Heart left ventricle (tissue), 16 donors: Measurements from ENCODE around the gene PERM1. TPM values are rescaled to one million over a fixed set of nuclear protein-coding genes. Genes with fewer than 3 reads are reported as not detected.

Experiments
- ATAC-seq, 4 donors: fragments of 200-7000 bp; cut with Tn5 transposase; one replicate each; pipeline ENCODE4 v1.9.1; 2020 to 2022; ENCODE audit warnings: moderate library complexity in 4 of 4, mild to moderate bottlenecking in 3 of 4, moderate number of reproducible peaks in 1 of 4
- DNase-seq, 5 donors: peaks; one replicate each; pipeline ENCODE4 v3.0.0-alpha.2; 2020
- H3K27ac ChIP-seq, 12 donors: fragments of 200-600 bp; sonication (generic) in 4 of 12; one replicate each; pipeline versions ENCODE4 v1.5.0 to v1.8.0; 2016 to 2022; ENCODE audit warnings: mild to moderate bottlenecking in 2 of 12
- H3K27me3 ChIP-seq, 9 donors: fragments of 200-600 bp; sonication (generic) in 2 of 9; one replicate each; pipeline versions ENCODE4 v1.5.1 to v1.8.0; 2016 to 2022; ENCODE audit warnings: mild to moderate bottlenecking in 3 of 9
- H3K36me3 ChIP-seq, 9 donors: fragments of 200-600 bp; sonication (generic) in 2 of 9; one replicate each; pipeline versions ENCODE4 v1.5.0 to v1.8.0; 2018 to 2022; ENCODE audit warnings: mild to moderate bottlenecking in 2 of 9
- H3K4me1 ChIP-seq, 12 donors: fragments of 200-600 bp; sonication (generic) in 4 of 12; one replicate each; pipeline versions ENCODE4 v1.5.0 to v1.8.0; 2016 to 2022; ENCODE audit warnings: mild to moderate bottlenecking in 3 of 12
- H3K4me3 ChIP-seq, 12 donors: fragments of 200-600 bp; sonication (generic) in 4 of 12; one replicate each; pipeline versions ENCODE4 v1.5.0 to v1.8.0; 2017 to 2022; ENCODE audit warnings: mild to moderate bottlenecking in 9 of 12, moderate library complexity in 4 of 12
- H3K9me3 ChIP-seq, 12 donors: fragments of 200-600 bp; sonication (generic) in 4 of 12; one replicate each; pipeline versions ENCODE4 v1.5.0 to v1.8.0; 2016 to 2022; ENCODE audit warnings: mild to moderate bottlenecking in 1 of 12
- POLR2A ChIP-seq, 2 donors: fragments of 450-650 bp; IDR thresholded peaks; one replicate each; pipeline ENCODE4 v1.6.1; 2017; ENCODE audit warnings: antibody characterized with exemption in 2 of 2, mild to moderate bottlenecking in 2 of 2, moderate library complexity in 2 of 2
- WGBS, 4 donors: extraction: QIAGEN DNeasy Blood & Tissue Kit in 2 of 4; methylation state at CpG; one replicate each; pipeline versions ENCODE4 v1.1.5 to v1.1.7; 2013 to 2018; 5-methylcytosine and 5-hydroxymethylcytosine counted together
- intact Hi-C, 10 donors: fragments of 100-400 bp; cut with DNase I; formaldehyde crosslinking; loops; one replicate each; pipeline versions ENCODE4 v1.11.1 to v1.14.2; 2022
- polyA plus RNA-seq, 2 donors: library from polyadenylated mRNA; stranded (reverse); fragments of 200-250 nt; gene quantifications; one replicate each; pipeline ENCODE4 v1.2.3, GENCODE V29; 2013
- total RNA-seq, 9 donors: library from RNA; depleted of rRNA in 2 of 9; stranded (reverse); fragments of >200 nt in 2 of 9; fragmentation: NEBNext Ultra II Directional in 3 of 9; extraction: Animal tissue kit (Norgen Biotek cat#: 25700) in 3 of 9; gene quantifications; one replicate each; pipeline versions ENCODE4 v1.1.0 to v1.2.4, GENCODE V29; 2016 to 2023
- TF ChIP-seq, protein P1 (sequence below), 12 donors: fragments of 200-600 bp; sonication (generic) in 4 of 12; IDR thresholded peaks; one replicate each; pipeline versions ENCODE4 v1.5.0 to v1.8.0; 2018 to 2022; ENCODE audit warnings: antibody characterized with exemption in 12 of 12, mild to moderate bottlenecking in 5 of 12
- donor health status: ischemic (EF 13 %, LVEDD 7.1; RV severe dilation, severe dysfunction).
- donor health status: healthy with polysubstance abuse.
- donor health status: DM: no; HTN: yes; CAD: no.
- donor health status: DM: no; HTN: no; CAD: no.
- donor health status: ischemic (EF 25% LVEDD 6.9; RV normal size, moderate dysfunction).
- donor health status: ischemic (EF 25% LVEDD 5.7; RV mildly dilated, moderate dysfunction).
- donor health status: healthy.
- donor health status: DM: yes; HTN: yes; CAD: no.
- donor health status: ischemic (EF 35%, LVEDD 5.7; RV mildly dilated, moderate dysfunction).
- donor health status: nonischemic (EF 11% LVEDD 7.7; RV severe dilation, severe dysfunction).
- donor health status: DM: yes; HTN: yes; CAD: no.
- donor health status: PGD.
- donor health status: ischemic (EF 29% LVEDD 5.4; RV normal size, mild dysfunction).
- donor health status: nonischemic (EF 23%, LVEDD 6.1; RV moderate dilation, normal function).

Gene PERM1
- total and polyA plus RNA-seq, 11 donors, result 52.8 to 353 (median 104) TPM

DNA sequence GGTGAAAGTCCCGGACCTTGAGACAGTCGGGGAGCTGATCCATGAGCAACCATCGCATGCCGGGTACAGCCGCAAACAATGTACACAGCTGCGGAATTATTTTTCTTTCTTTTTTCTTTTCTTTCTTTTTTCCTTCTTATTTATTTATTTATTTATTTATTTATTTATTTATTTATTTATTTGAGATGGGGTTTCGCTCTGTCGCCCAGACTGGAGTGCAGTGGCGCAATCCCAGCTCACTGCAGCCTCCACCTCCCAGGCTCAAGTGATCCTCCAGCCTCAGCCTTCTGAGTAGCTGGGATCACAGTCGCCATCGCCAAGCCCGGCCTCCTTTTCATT, 2.6 kb upstream of the PERM1 start:
- H3K27ac ChIP-seq, result peak overlapping the region in 1 of 12 donors; percentile 98

DNA sequence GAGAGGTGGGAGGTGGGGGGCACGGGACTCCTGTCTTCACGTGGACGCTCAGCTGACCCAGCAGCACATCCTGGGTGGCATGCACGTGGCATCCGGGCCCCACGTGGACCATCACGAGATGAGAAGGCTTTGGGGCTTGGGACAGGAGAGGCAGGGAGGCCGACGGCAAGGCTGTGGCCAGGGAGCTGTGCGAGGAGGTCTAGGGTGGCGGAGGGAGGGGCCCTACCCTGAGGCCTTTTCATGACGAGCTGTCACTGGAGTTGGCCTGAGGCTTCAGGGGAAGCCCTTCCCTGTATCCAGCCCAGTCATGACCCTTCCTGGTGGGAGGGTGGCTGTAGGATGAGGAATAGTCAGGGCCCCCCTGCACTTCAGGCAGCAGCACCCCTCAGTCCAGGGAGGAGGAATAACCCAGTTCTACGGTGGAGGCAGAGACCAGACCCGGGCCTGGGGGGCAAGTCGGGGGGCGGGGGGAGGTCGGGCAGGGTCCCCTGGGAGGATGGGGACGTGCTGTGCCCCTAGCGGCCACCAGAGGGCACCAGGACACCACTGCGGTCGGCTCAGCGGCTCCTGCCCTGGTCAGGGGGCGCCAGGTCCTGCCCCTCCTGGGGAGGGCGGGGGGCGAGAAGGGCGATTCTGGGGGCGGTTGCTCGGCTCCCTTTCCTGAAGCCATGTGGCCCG, 2.0 kb upstream of the PERM1 start:
- Histone ChIP-seq H3K27ac (peak overlapping the region in 3 of 12 donors; percentile 13 to 98 (median 19)), H3K4me3 (peak overlapping the region in 6 of 12 donors; percentile 10 to 45 (median 28)), H3K9me3 (no peaks in the 10 kb centered on the region), H3K36me3 (peaks cover 0 to 1% (median 0%) of the 10 kb centered on the region in 9 donors), H3K4me1 (peaks cover 0 to 34% (median 2%) of the 10 kb centered on the region in 12 donors), H3K27me3 (peaks cover 0 to 12% (median 0%) of the 10 kb centered on the region in 9 donors)
- TF ChIP-seq POLR2A (IDR thresholded peaks at IDR 0.05), result no peak
- TF ChIP-seq, protein P1, sequence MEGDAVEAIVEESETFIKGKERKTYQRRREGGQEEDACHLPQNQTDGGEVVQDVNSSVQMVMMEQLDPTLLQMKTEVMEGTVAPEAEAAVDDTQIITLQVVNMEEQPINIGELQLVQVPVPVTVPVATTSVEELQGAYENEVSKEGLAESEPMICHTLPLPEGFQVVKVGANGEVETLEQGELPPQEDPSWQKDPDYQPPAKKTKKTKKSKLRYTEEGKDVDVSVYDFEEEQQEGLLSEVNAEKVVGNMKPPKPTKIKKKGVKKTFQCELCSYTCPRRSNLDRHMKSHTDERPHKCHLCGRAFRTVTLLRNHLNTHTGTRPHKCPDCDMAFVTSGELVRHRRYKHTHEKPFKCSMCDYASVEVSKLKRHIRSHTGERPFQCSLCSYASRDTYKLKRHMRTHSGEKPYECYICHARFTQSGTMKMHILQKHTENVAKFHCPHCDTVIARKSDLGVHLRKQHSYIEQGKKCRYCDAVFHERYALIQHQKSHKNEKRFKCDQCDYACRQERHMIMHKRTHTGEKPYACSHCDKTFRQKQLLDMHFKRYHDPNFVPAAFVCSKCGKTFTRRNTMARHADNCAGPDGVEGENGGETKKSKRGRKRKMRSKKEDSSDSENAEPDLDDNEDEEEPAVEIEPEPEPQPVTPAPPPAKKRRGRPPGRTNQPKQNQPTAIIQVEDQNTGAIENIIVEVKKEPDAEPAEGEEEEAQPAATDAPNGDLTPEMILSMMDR (IDR thresholded peaks at IDR 0.05), result peak; percentile 87 to 98 (median 92)
- DNase-seq (peak; percentile 44 to 75 (median 60)), ATAC-seq (no peak)
- 19 to 43% (median 27%) methylated on average over 14 to 29 of the region's 29 CpGs for WGBS, 4 donors
- intact Hi-C loops, result loop anchor here in 7 of 10 donors (1.0 to 10.0 kb wide), 6 partner anchors 17 to 311 kb away; partner anchors contain the start of gene HES4 (in 1 of the 7)

More for the DNA sequence above, 2.6 kb upstream of the PERM1 start:
- intact Hi-C loops, result loop anchor here in 7 of 10 donors (1.0 to 10.0 kb wide), 5 partner anchors 78 to 310 kb away; no protein-coding TSS in a partner anchor
- DNase-seq (no peak), ATAC-seq (no peak)
- TF ChIP-seq POLR2A (IDR thresholded peaks at IDR 0.05), result no peak
- TF ChIP-seq, protein P1 (IDR thresholded peaks at IDR 0.05), result peak in 6 of 12 donors; percentile 4 to 46 (median 28)
- Histone ChIP-seq H3K36me3 (no peaks in the 10 kb centered on the region), H3K4me1 (peaks cover 0 to 33% (median 2%) of the 10 kb centered on the region in 12 donors), H3K4me3 (peak overlapping the region in 6 of 12 donors; percentile 10 to 45 (median 28)), H3K9me3 (no peaks in the 10 kb centered on the region), H3K27me3 (peaks cover 0 to 11% (median 0%) of the 10 kb centered on the region in 9 donors)
- 51 to 61% (median 59%) methylated on average over 12 of the region's 12 CpGs for WGBS, 4 donors

DNA sequence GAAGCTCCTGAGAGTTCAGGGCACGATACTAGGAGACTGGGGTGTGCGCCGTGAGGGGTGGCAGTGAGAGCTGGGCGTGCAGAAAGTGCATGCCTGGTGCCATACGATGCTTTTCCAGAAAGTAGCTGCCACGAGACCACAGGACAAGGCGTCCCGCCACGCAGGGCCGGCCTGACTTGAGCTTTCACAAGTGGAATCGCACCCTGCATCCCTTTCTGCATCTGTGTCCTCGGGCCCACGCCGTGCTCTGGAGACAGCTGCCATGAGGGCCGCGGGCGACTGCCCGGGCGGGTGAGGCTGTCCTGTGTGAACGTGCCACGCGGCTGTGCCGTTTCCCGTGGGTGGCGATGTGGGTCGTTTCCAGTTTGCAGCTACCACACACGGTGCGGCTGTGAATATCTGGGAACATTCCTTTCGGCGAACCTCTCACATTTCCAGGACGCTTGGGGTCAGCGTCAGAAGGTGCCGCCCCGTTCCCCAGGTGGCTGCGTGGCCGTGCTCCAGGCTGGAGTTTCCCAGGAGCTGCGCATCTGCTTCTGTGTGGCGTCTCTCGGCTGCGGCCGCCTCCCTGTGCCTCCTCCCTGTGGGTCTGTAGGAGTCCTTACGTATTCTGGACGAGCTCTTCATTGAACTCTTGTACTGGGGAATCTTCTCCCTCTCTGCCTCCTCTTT, 1.0 kb upstream of the PERM1 start:
- Histone ChIP-seq H3K27me3 (peaks cover 0 to 12% (median 0%) of the 10 kb centered on the region in 9 donors), H3K9me3 (no peaks in the 10 kb centered on the region), H3K4me1 (peaks cover 0 to 34% (median 4%) of the 10 kb centered on the region in 12 donors), H3K27ac (peak overlapping the region; percentile 79 to 100 (median 98)), H3K36me3 (peaks cover 0 to 4% (median 0%) of the 10 kb centered on the region in 9 donors), H3K4me3 (peak overlapping the region in 8 of 12 donors; percentile 0 to 67 (median 58))
- intact Hi-C loops, result loop anchor here in 3 of 10 donors (2.0 to 10.0 kb wide), 3 partner anchors 18 to 312 kb away; partner anchors contain the start of gene HES4 (in 1 of the 3)
- DNase-seq (peak in 4 of 5 donors; percentile 22 to 69 (median 42)), ATAC-seq (no peak)
- TF ChIP-seq POLR2A (IDR thresholded peaks at IDR 0.05), result no peak
- TF ChIP-seq, protein P1 (IDR thresholded peaks at IDR 0.05), result no peak
- 83 to 86% (median 85%) methylated on average over 41 to 43 of the region's 43 CpGs for WGBS, 4 donors
